WTC11 (cell line): ENCODE results near the gene RUNX1.

Source experiments
- ESRRA ChIP-seq: sonication (generic); formaldehyde crosslinking; IDR thresholded peaks from 2 replicates; pipeline ENCODE4 v1.8.1; 2022; ENCODE audit warnings: mild to moderate bottlenecking, missing genetic modification reagents, borderline replicate concordance
- FOXK1 ChIP-seq: sonication (generic); formaldehyde crosslinking; IDR thresholded peaks from 2 replicates; pipeline ENCODE4 v1.8.0; 2022; ENCODE audit warnings: mild to moderate bottlenecking, moderate library complexity, missing genetic modification reagents
- NFYB ChIP-seq: sonication (generic); formaldehyde crosslinking; conservative IDR thresholded peaks from 2 replicates; pipeline ENCODE4 v1.8.0; 2022; ENCODE audit warnings: low read depth, missing genetic modification reagents
- NR1H2 ChIP-seq: sonication (generic); formaldehyde crosslinking; IDR thresholded peaks from 2 replicates; pipeline ENCODE4 v1.9.0; 2021; ENCODE audit warnings: mild to moderate bottlenecking, moderate library complexity, missing genetic modification reagents
- NR2C2 ChIP-seq: sonication (generic); formaldehyde crosslinking; IDR thresholded peaks from 2 replicates; pipeline ENCODE4 v1.8.0; 2022; ENCODE audit warnings: mild to moderate bottlenecking, missing genetic modification reagents
- SMAD4 ChIP-seq: sonication (generic); formaldehyde crosslinking; IDR thresholded peaks from 2 replicates; pipeline ENCODE4 v1.8.0; 2022; ENCODE audit warnings: mild to moderate bottlenecking, missing genetic modification reagents
- SP1 ChIP-seq: sonication (generic); formaldehyde crosslinking; conservative IDR thresholded peaks from 2 replicates; pipeline ENCODE4 v1.8.1; 2022; ENCODE audit warnings: missing genetic modification reagents
- ZNF232 ChIP-seq: sonication (generic); formaldehyde crosslinking; IDR thresholded peaks from 2 replicates; pipeline ENCODE4 v1.8.0; 2022; ENCODE audit warnings: mild to moderate bottlenecking, missing genetic modification reagents
- TF ChIP-seq, protein P1 (sequence below): fragments of 200-600 bp; IDR thresholded peaks from 2 replicates; pipeline ENCODE4 v1.8.0; 2022; ENCODE audit warnings: antibody characterized with exemption
- TF ChIP-seq, protein P2 (sequence below): fragments of 250-450 bp; sonication (Bioruptor Pico); IDR thresholded peaks from 2 replicates; pipeline ENCODE4 v1.9.0; 2021; ENCODE audit warnings: mild to moderate bottlenecking
- TF ChIP-seq, protein P3 (sequence below): sonication (generic); formaldehyde crosslinking; IDR thresholded peaks from 2 replicates; pipeline ENCODE4 v1.8.1; 2023; ENCODE audit warnings: mild to moderate bottlenecking, missing genetic modification reagents, moderate library complexity
- TF ChIP-seq, protein P4 (sequence below): sonication (generic); formaldehyde crosslinking; IDR thresholded peaks from 2 replicates; pipeline ENCODE4 v1.8.0; 2023; ENCODE audit warnings: missing genetic modification reagents
- TF ChIP-seq, protein P5 (sequence below): sonication (generic); formaldehyde crosslinking; IDR thresholded peaks from 2 replicates; pipeline ENCODE4 v1.8.0; 2022; ENCODE audit warnings: mild to moderate bottlenecking, missing genetic modification reagents
- TF ChIP-seq, protein P6 (sequence below): sonication (generic); formaldehyde crosslinking; IDR thresholded peaks from 2 replicates; pipeline ENCODE4 v1.8.0; 2022; ENCODE audit warnings: mild to moderate bottlenecking, missing genetic modification reagents

DNA sequence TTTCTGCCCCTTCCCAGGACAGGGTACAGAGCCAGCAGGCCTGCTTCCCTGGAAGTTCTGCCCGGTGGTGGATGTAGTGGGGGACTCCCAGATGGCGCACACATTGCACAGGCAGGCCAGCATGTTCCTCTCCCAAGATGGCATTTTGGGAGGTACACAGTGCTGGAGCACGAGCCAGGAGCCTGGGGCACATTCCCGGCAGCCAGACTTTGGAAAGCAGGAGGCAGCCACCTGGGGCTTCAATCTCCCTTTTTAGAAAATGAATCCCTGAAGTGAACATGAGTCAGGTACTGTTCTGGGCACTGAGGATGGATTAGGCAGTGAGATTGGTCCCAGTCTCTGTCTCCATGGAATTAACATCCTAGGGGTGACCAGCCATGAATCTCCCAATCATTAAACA, 56.9 kb downstream of the RUNX1 start:
- TF ChIP-seq SMAD4 (CRISPR knock-in tag) = no peak
- TF ChIP-seq, protein P1, sequence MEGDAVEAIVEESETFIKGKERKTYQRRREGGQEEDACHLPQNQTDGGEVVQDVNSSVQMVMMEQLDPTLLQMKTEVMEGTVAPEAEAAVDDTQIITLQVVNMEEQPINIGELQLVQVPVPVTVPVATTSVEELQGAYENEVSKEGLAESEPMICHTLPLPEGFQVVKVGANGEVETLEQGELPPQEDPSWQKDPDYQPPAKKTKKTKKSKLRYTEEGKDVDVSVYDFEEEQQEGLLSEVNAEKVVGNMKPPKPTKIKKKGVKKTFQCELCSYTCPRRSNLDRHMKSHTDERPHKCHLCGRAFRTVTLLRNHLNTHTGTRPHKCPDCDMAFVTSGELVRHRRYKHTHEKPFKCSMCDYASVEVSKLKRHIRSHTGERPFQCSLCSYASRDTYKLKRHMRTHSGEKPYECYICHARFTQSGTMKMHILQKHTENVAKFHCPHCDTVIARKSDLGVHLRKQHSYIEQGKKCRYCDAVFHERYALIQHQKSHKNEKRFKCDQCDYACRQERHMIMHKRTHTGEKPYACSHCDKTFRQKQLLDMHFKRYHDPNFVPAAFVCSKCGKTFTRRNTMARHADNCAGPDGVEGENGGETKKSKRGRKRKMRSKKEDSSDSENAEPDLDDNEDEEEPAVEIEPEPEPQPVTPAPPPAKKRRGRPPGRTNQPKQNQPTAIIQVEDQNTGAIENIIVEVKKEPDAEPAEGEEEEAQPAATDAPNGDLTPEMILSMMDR = no peak
- TF ChIP-seq, protein P2, sequence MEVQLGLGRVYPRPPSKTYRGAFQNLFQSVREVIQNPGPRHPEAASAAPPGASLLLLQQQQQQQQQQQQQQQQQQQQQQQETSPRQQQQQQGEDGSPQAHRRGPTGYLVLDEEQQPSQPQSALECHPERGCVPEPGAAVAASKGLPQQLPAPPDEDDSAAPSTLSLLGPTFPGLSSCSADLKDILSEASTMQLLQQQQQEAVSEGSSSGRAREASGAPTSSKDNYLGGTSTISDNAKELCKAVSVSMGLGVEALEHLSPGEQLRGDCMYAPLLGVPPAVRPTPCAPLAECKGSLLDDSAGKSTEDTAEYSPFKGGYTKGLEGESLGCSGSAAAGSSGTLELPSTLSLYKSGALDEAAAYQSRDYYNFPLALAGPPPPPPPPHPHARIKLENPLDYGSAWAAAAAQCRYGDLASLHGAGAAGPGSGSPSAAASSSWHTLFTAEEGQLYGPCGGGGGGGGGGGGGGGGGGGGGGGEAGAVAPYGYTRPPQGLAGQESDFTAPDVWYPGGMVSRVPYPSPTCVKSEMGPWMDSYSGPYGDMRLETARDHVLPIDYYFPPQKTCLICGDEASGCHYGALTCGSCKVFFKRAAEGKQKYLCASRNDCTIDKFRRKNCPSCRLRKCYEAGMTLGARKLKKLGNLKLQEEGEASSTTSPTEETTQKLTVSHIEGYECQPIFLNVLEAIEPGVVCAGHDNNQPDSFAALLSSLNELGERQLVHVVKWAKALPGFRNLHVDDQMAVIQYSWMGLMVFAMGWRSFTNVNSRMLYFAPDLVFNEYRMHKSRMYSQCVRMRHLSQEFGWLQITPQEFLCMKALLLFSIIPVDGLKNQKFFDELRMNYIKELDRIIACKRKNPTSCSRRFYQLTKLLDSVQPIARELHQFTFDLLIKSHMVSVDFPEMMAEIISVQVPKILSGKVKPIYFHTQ (CRISPR knock-in tag) = no peak
- TF ChIP-seq, protein P3, sequence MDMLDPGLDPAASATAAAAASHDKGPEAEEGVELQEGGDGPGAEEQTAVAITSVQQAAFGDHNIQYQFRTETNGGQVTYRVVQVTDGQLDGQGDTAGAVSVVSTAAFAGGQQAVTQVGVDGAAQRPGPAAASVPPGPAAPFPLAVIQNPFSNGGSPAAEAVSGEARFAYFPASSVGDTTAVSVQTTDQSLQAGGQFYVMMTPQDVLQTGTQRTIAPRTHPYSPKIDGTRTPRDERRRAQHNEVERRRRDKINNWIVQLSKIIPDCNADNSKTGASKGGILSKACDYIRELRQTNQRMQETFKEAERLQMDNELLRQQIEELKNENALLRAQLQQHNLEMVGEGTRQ (CRISPR knock-in tag) = no peak
- TF ChIP-seq, protein P4, sequence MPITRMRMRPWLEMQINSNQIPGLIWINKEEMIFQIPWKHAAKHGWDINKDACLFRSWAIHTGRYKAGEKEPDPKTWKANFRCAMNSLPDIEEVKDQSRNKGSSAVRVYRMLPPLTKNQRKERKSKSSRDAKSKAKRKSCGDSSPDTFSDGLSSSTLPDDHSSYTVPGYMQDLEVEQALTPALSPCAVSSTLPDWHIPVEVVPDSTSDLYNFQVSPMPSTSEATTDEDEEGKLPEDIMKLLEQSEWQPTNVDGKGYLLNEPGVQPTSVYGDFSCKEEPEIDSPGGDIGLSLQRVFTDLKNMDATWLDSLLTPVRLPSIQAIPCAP = no peak
- no peak for TF ChIP-seq NFYB (CRISPR knock-in tag)
- TF ChIP-seq, protein P5, sequence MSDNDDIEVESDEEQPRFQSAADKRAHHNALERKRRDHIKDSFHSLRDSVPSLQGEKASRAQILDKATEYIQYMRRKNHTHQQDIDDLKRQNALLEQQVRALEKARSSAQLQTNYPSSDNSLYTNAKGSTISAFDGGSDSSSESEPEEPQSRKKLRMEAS (CRISPR knock-in tag) = no peak
- TF ChIP-seq ZNF232 = no peak
- TF ChIP-seq SP1 (CRISPR knock-in tag) = no peak
- TF ChIP-seq ESRRA = no peak
- TF ChIP-seq, protein P6, sequence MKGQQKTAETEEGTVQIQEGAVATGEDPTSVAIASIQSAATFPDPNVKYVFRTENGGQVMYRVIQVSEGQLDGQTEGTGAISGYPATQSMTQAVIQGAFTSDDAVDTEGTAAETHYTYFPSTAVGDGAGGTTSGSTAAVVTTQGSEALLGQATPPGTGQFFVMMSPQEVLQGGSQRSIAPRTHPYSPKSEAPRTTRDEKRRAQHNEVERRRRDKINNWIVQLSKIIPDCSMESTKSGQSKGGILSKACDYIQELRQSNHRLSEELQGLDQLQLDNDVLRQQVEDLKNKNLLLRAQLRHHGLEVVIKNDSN (CRISPR knock-in tag) = no peak
- TF ChIP-seq NR2C2 (CRISPR knock-in tag) = no peak
- no peak for TF ChIP-seq NR1H2 (CRISPR knock-in tag)
- no peak for TF ChIP-seq FOXK1
